Type B pancreatic cell (in vitro differentiated cells): ENCODE measurements around the gene DNAH10. TPM values are rescaled to one million over a fixed set of nuclear protein-coding genes. Genes with fewer than 3 reads are reported as not detected.

Experiments
- DNase-seq: peaks from one replicate; pipeline ENCODE4 v3.0.0; 2021; ENCODE audit warnings: mixed read lengths; ENCODE audit not compliant: unreplicated experiment; ENCODE audit errors: extremely low spot score
- H3K27ac Mint-ChIP-seq: 2 replicates; pipeline ENCODE4 v1.8.0; 2021; ENCODE audit warnings: mild to moderate bottlenecking, mixed read lengths
- H3K27me3 Mint-ChIP-seq: 2 replicates; pipeline ENCODE4 v1.8.0; 2021; ENCODE audit warnings: mixed read lengths
- H3K36me3 Mint-ChIP-seq: 2 replicates; pipeline ENCODE4 v1.8.0; 2021; ENCODE audit warnings: mixed read lengths
- H3K4me1 Mint-ChIP-seq: one replicate; pipeline ENCODE4 v1.8.0; 2021; ENCODE audit warnings: mixed read lengths; ENCODE audit not compliant: unreplicated experiment
- H3K4me3 Mint-ChIP-seq: 2 replicates; pipeline ENCODE4 v1.8.0; 2021; ENCODE audit warnings: mild to moderate bottlenecking, mixed read lengths
- H3K9me3 Mint-ChIP-seq: 2 replicates; pipeline ENCODE4 v1.8.0; 2021; ENCODE audit warnings: mixed read lengths
- CTCF ChIP-seq: fragments of 200-600 bp; sonication (generic); conservative IDR thresholded peaks from 2 replicates; pipeline ENCODE4 v1.5.0; 2021; ENCODE audit warnings: antibody characterized with exemption, mild to moderate bottlenecking
- total RNA-seq: library from RNA; stranded (reverse); gene quantifications from 2 replicates; pipeline ENCODE4 v1.2.1, GENCODE V29; 2021; ENCODE audit warnings: low replicate concordance

Gene DNAH10
- total RNA-seq, 1 donor from 2014 or later: 0.56 TPM

DNA sequence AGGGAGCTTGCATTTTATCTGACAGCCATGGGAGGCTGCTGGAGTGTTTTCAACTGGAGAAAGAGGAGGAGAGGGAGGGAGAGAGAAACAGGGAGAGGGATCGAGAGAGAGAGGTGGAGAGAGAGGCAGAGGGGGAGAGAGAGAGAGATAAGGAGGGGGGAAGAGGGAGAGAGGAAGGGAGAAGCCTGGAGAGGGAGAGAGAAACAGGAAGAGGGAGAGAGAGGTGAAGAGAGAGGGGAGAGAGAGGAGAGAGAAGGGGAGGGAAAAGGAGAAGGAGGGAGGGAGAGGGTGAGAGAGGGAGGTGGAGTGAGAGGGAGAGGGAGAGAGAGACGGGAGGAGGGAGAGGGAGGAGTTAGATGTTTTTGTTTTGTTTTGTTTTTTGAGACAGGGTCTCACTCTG, 45.6 kb downstream of the DNAH10 start:
- no peaks in the 10 kb centered on the region for H3K9me3 Mint-ChIP-seq
- no peak for DNase-seq
- H3K27me3 Mint-ChIP-seq: peaks cover 23% of the 10 kb centered on the region
- no peak overlapping the region for H3K4me3 Mint-ChIP-seq
- TF ChIP-seq CTCF: no peak
- H3K27ac Mint-ChIP-seq: no peak overlapping the region
- H3K4me1 Mint-ChIP-seq: peaks cover 5% of the 10 kb centered on the region
- no peaks in the 10 kb centered on the region for H3K36me3 Mint-ChIP-seq

DNA sequence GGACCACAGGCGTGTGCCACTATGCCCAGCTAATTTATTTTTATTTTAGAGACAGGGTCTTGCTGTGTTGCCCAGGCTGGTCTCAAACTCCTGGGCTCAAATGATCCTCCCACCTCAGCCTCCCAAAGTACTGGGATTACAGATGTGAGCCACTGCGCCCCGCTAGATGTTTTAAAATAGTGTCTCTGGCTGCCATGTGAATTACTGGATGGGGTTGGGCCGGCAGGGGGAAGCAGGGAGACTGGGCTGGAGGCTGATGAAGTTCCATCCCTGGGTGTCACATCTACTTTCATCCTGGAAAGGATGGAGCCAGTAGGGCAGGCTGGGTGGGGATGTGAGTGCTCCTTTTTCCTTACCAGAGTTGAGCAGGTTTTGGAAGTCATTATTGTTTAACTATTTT, 46.1 kb downstream of the DNAH10 start:
- Mint-ChIP-seq H3K27ac (no peak overlapping the region), H3K4me1 (peaks cover 5% of the 10 kb centered on the region), H3K36me3 (no peaks in the 10 kb centered on the region), H3K9me3 (peaks cover under 1% of the 10 kb centered on the region), H3K4me3 (no peak overlapping the region), H3K27me3 (peaks cover 23% of the 10 kb centered on the region)
- peak; percentile 54 for TF ChIP-seq CTCF
- DNase-seq: no peak

DNA sequence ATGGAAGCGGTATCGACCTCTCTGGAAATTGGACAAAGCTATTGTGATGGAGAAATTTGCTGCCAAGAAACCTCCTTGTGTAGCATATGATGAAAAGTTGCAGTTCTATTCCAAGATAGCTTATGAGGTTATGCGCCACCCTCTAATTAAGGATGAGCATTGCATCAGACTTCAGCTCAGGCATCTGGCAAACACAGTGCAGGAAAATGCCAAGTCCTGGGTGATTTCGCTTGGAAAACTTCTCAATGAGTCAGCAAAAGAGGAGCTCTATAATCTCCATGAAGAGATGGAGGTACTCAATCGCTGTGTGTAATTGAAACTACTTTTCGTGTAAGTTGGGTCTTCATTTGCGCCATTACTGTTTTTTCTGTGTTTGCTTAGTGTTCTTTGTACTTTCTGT, 51.2 kb downstream of the DNAH10 start:
- H3K27me3 Mint-ChIP-seq: peaks cover 15% of the 10 kb centered on the region
- H3K27ac Mint-ChIP-seq: no peak overlapping the region
- no peak overlapping the region for H3K4me3 Mint-ChIP-seq
- DNase-seq: no peak
- H3K4me1 Mint-ChIP-seq: no peaks in the 10 kb centered on the region
- no peak for TF ChIP-seq CTCF
- H3K36me3 Mint-ChIP-seq: no peaks in the 10 kb centered on the region
- peaks cover 20% of the 10 kb centered on the region for H3K9me3 Mint-ChIP-seq

DNA sequence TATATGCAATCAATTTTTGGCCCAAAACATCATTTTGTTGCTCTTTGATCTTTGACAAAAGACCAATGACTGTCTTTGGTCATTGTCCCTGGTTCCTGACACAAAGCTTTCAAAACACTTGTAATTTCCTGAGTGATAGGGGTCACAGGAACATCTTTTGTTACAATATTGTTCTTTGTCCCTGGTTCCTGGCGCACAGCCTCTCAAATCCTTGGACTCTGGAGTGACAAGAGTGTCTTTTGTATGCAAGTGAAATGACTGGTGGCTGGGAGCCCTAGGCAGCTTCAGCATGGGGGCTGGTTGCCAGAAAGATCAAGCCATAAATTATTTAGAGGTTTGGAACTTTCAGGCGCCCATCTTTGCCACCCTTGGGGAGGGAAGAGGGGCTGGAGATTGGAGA, 53.9 kb downstream of the DNAH10 start:
- peaks cover 20% of the 10 kb centered on the region for H3K9me3 Mint-ChIP-seq
- no peaks in the 10 kb centered on the region for H3K4me1 Mint-ChIP-seq
- no peak overlapping the region for H3K27ac Mint-ChIP-seq
- no peak overlapping the region for H3K4me3 Mint-ChIP-seq
- no peak for DNase-seq
- TF ChIP-seq CTCF: no peak
- H3K36me3 Mint-ChIP-seq: no peaks in the 10 kb centered on the region
- peaks cover 13% of the 10 kb centered on the region for H3K27me3 Mint-ChIP-seq

DNA sequence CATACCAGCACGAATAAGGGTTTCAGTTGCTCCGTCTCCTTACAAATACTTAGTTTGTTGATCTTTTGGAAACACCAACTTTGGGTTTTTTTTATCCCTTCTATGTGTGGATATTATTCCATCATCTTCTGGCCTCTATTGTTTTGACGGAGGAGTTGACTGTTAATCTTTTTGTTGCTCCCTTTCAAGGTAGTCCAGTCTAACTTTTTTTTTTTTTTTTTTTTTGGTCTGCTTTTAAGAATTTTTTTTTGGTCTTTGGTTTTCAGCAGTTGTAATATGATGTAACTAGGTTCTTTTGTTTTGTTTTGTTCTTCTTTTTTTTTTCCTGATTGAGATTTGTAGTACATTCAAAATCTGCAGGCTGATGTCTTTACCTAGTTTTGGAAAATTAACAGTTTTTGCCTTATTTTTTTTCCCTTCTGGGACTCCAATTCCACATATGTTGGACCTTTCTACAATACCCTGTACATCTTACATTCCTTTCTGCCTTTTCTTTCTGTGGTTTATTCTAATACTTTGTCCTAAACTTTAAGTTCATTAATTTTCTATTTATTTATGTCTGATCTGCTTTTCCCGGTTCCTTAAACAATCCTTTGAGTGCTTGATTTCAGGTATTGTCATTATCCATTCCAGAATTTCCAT, 54.9 kb downstream of the DNAH10 start:
- DNase-seq: no peak
- Mint-ChIP-seq H3K4me3 (no peak overlapping the region), H3K36me3 (no peaks in the 10 kb centered on the region), H3K27me3 (peaks cover 13% of the 10 kb centered on the region), H3K27ac (no peak overlapping the region), H3K9me3 (peaks cover 20% of the 10 kb centered on the region), H3K4me1 (no peaks in the 10 kb centered on the region)
- TF ChIP-seq CTCF: no peak

DNA sequence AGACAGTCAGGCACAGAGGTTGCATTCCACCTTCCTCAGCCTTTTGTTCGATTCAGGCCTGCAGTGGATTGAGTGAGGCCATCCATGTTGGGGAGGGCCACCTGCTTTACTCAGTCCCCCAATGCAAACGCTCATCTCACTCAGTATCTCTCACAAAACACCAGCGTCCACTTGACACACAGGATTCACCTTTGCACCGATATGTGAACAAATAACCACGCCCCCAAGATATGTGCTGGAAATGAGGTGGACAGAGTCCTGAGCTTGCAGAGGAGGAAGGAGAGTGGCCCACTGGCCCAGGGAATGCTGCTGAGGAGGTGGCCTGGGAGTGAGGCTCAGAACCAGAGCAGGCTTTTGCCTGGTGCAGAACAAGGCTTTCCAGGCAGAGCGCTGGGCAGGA, 60.7 kb downstream of the DNAH10 start:
- no peak for DNase-seq
- H3K27ac Mint-ChIP-seq: no peak overlapping the region
- H3K4me3 Mint-ChIP-seq: no peak overlapping the region
- no peaks in the 10 kb centered on the region for H3K9me3 Mint-ChIP-seq
- H3K4me1 Mint-ChIP-seq: no peaks in the 10 kb centered on the region
- H3K27me3 Mint-ChIP-seq: peaks cover 35% of the 10 kb centered on the region
- no peak for TF ChIP-seq CTCF
- H3K36me3 Mint-ChIP-seq: no peaks in the 10 kb centered on the region
